T-helper 9 cell (primary cell): ENCODE results near the gene TMEM121.
A peak's percentile ranks its signal among the peaks of the same experiment; 100 is the strongest.

Experiments
- DNase-seq: peaks from one replicate; pipeline ENCODE4 v3.0.0-alpha.2; 2020

The TMEM121 gene

DNA sequence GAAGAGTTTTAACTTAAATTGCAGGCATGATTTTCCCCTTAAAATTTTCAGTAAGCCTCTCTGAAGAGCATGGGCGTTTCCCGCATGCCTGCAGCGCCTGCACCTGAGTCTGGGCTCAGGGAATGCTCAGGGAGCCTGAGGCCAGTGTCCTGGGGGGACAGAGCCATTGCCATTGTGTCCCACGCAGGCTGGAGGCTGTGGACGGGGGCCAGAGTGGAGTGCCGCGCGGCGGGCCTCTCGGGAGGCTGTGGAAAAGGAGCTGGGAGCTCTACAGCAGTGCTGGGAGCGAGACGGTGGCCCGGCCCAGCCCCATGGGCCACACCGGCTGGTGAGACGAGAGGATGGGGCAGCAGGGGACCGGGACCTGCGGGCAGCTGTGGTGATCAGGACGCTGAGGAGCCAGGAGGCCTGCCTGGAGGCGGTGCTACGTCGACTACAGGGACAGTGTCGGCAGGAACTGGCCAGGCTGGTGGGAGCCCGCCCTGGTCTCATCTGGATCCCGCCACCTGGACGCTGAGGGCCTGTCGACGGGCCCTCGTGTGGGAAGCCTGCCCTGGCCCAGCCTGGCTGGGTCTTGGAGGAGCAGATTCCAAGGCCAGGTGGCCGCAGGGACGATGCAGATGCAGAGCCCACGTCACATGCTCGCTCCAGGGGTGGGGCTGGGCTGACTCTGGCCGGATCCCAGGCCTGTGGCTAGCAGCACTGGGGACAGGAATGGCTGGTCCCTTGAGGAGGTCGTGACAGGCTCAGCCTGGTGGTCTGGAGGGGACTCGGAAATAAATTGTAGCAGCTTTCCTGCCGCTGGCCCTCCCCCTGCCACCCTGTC, 27.7 kb upstream of the TMEM121 start:
- no peak for DNase-seq

DNA sequence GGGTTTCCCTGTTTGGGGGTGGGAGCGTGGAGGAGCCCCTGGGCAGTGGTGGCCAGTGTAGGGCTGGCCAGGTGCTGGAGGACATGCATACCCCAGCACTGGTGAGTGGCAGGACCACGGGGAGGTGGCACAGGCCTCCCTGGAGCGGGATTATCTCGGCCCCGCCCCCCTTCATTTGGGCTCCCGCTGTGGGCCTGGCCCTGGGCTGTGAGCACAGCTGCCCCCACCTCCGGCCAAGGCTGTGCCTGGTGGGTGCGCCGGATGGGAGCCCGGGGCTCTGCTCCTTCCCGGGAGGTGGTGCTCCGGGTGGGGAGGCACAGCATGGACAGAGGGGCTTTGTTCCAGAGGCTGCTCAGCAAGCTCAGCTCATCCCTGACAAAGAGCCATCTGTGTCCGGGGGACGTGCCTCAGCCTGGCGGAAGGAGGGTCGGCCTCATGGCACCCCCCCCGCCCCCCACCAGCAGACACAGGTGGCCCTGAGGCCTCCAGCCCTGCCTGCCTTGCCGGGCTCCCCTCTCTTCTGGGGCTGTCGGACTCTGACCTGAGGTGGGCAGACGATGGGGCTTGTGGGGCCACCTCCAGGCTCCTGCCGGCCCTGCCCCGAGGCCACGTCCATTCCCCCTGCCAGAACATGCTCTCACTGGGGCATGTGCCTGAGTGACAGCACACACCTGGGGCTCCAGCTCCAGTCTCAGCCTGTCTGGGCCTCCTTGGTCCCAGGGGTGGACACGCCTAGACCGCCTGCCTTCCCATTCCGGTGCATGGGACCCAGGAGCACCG, 26.9 kb upstream of the TMEM121 start:
- DNase-seq, result no peak

DNA sequence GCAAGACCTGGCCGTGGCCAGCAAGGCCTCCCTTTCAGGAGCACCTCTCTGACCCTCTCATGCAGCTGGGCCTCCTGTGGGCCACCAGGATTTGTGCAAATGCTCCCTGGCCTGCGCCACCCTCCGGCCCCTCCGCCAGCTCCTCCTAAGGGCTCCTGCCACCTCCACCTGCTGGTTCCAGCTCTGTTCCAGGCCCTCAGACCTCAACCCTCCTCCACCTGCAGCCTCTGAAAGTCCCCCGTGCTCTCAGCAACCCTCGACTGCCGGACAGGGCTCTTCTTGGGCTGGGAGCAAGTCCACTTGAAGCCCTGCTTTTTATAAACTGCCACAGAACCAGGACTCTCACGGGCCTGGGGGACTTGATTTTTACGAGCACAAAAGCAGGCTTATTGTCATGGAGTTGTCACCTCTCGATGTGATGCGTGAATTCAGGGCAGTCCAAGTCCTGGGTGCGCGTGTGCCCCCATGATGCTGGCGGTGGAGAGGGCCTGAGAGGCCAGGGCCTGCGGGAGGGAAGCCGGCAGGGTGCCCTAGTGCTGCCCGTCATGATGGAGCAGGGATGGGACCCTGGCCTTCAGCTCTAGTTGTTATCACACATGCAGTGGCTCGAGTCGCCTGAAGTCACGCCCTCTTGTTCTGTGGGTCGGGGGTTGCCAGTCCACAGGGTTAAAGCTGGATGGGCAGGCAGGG, 26.2 kb upstream of the TMEM121 start:
- no peak for DNase-seq

DNA sequence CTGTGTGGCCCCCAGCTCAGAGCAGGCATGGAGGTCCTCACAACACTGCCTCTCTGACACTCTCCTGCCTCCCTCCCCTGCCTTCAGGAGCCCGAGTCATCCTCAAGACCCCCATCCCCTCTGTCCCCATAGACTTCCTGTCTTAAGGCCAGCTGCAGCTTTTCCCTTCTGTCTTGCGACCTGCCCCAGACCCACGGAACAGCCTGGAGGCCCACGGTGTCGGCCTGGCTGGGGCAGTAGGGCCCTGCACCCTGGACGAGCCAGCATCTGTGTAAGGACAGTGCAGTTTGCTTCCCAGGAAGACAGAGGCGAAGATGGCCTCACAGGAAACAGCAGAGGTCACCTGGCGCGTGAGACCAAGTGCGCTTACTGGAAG, 25.7 kb upstream of the TMEM121 start:
- DNase-seq, result no peak

DNA sequence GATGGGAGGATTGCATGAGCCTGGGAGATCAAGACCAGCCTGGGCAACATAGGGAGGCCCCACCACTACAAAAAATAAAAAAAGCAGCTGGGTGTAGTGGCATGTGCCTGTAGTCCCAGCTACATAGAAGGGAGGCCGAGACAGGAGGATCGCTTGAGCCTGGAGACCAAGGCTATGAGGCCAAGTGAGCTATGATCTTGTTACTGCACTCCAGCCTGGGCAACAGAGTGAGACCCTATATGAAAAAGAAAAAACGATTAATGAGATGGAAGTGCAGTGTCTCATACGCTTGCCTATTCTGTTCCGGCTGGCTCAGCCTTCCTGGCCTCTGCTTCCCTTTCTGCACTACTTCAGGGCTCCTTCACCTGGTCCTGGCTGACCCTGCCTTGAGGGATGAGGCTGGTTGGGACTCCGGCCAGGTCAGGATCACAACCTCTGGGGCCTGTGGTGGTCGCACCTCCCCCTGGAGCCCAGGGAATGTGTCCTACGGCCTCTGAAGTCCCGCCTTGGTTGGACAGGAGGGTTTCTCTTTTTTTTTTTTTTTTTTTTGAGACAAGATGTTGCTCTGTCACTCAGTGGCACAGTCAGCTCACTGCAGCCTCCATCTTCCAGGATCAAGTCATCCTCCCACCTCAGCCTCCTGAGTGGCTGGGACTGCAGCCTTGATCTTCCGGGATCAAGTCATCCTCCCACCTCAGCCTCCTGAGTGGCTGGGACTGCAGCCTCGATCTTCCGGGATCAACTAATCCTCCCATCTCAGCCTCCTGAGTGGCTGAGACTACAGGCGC, 24.7 kb upstream of the TMEM121 start:
- DNase-seq, result no peak

DNA sequence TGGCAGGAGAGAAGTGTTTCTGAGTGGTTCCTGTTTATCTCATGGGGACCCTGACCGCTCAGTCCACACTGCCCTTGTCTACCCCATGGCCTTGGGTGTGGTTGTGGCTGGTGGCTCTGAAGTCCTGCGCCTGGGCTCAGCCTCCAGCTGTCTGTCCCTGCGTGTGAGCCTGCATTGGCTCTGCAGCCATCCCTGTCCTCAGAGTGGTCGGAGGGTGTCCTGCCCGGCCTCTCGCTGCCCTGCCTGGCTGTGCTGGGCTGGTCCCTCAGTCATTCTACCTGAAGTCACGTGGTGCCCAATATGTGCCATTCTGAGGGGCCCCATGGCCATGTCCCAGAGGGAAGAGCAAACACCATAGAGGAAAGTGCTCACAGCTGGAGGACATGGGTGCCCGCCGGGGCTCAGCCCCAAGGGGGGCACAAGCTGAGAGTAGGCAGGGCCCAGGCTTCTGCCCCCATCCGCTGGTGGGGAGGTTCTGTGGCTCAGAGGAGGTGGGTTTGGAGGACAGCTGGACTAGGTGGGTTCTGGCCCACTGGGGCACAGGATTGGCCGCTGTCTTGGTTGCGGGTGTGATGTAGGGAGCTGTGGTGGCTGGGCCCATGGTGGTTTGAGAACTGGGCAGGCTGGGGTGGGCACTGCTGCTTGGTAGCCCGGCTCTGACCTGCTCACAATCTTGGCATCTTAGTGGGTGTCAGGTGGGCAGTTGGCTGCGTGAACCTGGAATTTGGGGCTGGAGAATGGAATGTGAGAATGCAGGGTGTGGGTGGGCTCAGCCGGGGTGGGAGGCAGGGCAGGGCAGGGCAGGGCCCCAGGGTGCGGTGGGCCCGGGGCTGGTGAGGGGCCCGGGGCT, 23.7 kb upstream of the TMEM121 start:
- DNase-seq, result no peak

DNA sequence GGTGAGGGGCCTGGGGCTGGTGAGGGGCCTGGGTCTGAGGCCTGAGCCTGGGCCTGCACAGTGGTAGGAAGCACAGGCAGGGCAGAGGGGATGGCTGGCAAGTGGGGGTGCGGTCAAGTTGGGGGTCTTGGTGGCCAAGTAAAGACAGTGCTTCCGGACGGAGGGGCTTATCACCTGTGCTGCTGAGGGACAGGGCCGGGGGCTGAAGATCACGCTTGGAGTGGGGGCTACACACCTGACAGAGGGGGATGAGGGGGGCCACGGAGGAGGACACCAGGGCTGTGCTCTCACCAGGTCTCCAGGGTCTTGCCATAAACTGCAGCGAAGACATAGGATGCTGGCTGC, 23.1 kb upstream of the TMEM121 start:
- DNase-seq, result no peak

DNA sequence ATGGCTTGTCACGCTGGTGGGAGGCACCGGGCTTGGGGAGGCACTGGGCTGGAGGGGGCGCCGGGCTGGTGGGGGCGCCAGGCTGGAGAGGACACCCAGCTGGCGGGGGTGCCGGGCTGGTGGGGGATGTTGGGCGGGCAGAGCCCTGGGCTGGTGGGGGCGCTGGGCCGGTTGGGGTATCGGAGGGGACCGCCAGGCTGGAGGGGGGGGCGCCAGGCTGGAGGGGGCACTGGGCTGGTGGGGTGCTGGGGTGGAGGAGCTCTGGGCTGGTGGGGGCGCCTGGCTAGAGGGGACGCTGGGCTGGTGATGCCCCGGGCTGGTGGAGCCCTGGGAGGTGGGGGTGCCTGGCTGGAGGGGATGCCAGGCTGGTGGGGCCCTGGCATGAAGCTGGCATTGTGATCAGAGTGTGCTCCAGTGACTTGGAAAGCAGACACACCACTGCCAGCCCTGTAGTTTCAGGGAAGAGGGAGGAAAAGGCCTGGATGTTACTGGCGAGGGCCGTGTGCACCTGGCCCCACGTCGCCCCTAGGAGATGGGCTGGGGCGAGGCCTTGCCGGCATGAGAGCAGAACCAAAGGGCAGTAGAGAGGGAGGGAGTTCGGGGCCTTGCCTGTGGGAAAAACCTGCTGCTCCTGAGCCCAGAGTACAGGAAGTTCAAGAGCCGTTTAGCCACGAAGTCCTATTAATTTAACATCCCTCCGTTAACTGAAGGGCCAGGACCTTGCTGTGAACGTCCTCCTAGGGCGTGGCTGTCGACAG, 22.3 kb upstream of the TMEM121 start:
- no peak for DNase-seq

DNA sequence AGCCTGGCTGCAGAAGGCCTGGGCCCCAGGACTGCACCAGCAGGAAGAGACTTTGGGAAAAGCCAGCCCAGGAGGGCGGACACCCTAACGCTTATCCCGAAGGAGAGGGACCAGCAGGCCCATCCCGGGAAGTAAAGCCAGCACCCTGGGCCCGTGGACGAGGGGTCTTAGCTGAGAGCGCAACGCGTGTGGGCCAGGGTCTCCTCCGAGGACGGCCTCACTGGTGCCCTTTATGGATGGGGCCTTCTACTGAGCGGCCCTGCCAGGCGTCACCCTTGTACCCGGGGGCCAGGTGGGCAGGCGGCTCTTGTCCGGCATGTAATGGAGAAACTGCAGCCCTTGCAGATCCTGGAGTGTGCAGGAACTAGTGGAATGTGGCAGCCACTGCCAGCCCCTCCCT, 21.3 kb upstream of the TMEM121 start:
- no peak for DNase-seq

DNA sequence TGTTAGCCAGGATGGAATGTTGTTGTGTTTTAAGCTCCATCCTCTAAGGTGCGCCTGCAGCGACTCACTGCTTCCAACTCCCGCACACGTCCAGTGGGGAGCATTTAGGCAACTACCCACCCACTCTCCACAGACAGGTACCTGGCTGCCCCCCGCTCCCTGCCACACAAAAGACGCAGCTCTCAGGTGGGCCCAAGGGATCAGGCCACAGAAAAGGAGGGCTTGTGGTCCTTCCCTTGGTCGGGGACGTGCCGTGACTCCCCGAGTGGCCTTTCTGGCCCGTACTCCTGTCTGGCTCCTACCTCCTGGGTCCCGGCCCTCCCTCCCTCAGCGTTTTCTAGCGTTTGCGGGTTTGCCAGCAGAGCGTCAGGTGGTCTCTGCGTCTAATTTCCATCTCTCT, 19.1 kb upstream of the TMEM121 start:
- DNase-seq, result no peak

DNA sequence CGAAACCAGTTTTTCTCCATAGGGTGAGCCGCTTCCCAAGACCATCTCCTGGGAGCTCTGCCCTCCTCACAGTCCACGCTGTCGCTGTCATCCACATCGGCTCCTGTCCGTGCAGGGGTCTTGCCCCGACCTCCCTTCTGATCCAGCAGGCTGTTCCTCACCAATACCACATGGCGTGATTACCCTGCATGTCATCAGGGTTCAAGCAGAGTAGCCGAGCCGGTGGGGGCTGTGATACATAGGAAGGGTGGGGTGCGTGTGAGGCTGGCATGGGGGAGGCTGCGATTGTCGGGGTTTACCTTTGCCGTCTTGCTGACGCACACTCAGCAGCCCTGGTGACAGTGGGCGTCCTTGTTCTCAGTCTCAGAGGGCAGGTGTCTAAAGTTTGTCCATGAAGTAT, 18.3 kb upstream of the TMEM121 start:
- no peak for DNase-seq

DNA sequence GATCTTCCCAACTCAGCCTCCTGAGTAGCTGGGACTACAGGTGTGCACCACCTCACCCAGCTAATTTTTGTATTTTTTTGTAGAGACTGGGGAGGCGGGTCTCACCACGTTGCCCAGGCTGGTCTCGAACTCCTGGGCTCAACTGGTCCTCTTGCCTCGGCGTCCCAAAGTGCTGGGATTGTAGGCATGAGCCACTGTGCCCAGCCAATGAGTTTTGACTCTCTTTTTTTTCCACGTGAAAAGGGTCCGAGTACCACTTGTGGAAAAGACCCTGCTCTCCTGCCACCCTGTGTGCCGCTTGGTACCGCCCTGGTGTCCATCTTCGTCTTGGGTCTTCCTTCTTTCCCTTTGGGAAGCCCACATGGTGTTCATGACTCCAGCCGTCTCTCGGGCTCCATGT, 17.8 kb upstream of the TMEM121 start:
- no peak for DNase-seq

DNA sequence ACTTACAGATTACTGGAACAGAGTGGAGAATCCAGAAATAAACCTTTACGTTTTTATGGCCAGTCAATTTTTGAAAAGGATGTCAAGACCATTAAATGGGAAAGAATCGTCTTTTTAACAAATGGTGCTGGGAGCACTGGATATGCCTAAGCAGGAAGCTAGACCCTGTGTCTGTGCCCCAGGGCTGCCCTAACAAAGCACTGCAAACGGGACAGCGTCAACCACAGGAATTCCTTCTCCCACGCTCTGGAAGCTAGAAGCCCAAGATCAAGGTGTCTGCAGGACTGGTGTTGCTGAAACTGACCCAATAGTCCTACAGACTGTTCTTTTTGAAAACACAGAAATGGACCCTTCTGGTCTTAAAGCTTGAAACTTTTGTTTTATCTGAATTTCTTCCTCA, 9.3 kb upstream of the TMEM121 start:
- DNase-seq, result no peak

DNA sequence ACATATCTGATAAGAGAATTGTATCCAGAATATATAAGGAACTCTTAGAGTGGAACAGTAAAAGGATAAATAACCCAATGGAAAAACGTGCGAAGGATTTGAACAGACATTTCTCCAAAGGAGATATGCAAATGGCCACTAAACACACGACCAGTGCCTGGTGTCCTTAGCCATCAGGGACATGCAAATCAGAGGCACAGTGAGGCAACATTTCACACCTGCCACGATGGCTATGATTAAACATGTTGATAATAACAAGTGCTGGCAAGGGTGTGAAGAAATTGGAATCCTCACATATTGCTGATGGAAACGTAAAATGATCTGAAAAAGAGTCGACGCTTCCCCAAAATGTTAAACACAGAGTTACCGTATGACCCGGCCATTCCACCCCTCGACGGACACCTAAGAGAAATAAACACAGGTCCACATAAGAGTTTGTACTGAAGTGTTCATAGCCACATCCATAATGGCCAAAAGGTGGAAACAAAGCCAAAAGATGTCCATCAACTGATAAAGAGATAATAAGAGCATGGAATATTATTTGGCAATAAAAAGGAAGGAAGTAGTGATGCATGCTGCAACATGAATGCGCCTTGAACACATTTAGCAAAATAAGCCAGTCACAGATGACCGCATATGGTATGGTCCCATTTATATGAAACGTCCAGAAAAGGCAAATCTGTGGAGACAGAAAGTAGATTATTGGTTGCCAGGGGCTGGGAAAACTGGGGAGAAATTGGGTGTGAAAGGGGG, 6.3 kb upstream of the TMEM121 start:
- DNase-seq, result no peak

DNA sequence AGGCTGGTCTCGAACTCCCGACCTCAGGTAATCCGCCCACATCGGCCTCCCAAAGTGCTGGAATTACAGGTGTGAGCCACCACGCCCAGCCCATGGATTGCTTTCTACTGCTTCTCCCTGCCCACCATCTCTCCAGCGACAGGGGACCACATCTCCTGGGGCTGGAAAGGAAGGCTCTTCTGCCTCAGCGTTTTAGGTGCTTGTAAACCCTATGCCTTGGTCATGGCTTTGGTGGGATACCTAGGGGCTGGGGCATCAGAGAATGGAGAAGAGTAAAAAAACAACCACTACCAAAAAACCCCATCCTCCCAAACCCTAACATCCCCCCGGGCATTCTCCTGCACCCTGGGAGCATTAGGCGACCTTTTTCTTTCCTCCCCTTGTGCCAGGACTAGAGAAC, 1.1 kb upstream of the TMEM121 start:
- DNase-seq, result no peak

DNA sequence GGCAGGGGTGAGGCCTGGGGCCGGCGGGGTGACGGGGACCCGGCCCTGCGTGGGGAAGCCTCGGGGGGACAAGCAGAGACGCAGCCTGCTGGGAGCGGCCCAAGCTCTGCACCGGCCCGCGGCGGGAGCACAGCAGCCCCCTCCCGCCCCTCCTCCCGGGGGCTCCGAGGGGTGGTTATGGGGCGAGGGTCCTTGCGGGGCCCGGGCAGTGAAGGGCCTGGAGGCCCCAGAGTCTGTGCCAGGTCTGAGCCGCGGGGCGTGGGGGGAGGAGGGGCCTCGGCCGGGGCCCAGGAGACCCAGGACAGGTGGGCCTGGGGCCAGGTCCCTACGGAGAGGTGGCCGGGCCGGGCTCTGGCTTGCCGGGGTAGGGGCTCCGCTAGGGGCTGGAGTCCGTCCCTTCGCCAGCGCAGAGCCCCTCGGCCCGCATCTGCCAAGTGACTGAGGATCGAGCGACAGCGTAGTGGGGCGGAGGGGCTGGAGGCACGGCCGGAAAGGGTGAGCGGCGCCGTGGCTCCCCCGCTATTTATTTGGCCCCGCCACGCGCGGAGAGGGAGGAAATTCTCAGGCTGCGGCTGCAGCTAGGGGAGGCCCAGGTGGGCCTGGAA, 495 bp downstream of the TMEM121 start:
- no peak for DNase-seq

DNA sequence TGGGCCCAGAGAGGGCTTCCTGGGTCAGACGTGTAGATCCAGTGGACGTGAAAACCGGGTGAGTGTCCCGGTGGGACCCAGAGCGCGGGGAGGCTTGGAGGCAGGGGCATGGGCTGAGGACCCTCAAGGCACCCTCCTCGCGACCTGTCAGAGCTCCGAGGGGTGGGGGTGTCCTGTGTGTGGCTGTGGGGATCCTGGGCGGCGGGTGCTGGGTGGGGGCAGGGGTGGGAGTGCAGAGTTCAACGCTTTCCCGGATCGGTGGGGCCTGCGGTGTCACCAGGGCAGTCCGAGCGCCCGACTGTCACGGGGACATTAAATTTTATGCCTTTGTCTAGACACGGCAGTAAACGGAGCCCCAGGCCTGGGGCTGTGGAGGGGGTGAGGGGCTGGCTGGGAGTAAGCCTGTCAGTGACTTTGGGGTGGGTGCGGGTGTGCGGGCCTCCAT, 1.0 kb downstream of the TMEM121 start:
- no peak for DNase-seq

DNA sequence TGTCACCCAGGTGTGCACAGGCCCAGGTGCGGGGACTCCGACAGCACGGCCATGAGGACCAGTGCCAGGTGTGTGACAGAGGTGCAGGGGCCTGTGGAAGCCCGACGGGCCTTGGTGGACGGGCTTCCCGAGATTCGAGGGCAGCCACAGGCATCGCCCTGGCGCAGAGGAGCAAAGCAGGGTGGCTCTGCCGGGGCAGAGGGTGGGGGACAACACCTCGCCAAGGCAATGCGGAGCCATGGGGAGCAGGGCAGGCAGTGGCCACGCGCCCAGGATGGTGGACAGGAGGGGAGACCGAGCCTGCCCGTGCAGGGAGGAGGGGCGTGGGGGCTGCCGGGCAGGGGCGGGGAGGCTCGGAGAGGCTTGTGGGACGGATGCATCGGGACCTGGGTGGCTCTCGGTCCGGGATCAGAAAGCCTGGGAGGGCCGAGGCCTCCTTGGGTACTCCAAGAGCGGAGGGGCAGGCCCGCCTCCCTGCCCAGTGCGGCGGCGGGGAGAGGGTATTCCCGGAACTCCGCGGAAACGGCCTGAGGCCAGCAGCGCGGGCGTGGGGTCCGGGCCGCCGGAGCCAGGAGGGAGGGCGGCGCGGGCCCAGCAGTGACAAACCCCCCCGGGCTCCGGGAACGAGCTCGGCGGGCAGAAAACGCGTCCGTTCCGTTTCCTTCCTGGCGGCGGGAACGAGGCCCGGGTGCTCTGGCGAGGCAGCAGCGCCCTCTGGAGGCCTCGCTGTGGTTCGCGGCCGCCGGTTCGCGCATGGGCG, 1.6 kb downstream of the TMEM121 start:
- peak; percentile 78 for DNase-seq
